IMR-90 (cell line): Measurements from ENCODE around the gene ZFTA.

ENCODE experiments used
- CEBPB ChIP-seq: IDR thresholded peaks from 2 replicates; pipeline ENCODE4 v1.6.1; 2012; ENCODE audit warnings: low read depth, low read length, improper control_type of control experiment
- NFE2L2 ChIP-seq: fragments of 150-350 bp; IDR thresholded peaks from 2 replicates; pipeline ENCODE4 v1.6.1; 2016; ENCODE audit warnings: low read depth, mild to moderate bottlenecking, low read length
- POLR2A ChIP-seq: IDR thresholded peaks from 2 replicates; pipeline ENCODE4 v1.6.1; 2012; ENCODE audit warnings: mild to moderate bottlenecking, low read depth, low read length
- RAD21 ChIP-seq: IDR thresholded peaks from 2 replicates; pipeline ENCODE4 v1.6.1; 2012; ENCODE audit warnings: low read length, improper control_type of control experiment
- TF ChIP-seq, protein P1 (sequence below): conservative IDR thresholded peaks from 2 replicates; pipeline ENCODE4 v1.5.1; 2012; ENCODE audit warnings: mild to moderate bottlenecking, low read depth, low read length, improper control_type of control experiment

DNA sequence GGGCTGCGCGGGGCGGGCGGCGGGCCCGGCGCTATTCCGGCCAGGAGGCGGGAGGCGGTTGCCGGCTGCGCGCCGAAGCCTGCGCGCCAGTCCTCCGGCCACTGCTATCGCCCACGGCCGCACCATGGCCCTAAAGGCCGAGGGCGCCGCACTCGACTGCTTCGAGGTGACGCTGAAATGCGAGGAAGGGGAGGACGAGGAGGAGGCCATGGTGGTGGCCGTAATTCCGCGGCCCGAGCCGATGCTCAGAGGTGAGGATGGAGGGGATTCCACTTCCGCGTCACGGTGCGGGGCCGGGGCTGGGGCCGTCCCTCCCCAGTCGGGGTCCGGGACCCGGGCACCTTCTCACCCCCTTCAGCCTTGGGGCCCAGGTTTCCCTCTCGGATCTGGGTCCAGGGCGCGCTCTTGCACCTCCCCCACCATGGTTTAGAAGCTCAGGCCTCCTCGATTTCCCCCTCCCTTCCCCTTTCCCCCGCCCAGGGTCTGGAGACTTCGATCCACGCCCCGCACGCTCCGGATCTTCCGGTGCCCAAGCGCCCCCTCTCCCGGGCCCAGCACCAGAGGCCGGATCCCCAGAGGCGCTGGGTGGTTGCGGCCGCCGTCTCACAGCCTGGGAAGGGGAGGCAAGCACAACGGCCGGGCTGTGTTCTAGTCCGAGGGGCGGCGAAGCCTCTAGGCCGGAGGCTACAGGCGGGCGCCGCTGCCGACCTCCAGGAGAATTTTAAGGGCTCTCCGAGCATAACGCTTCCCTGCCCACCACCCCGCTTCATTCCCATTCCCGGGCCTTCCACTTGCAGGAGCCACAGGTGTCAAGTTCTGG is 45.2 kb upstream of the ZFTA start:
- TF ChIP-seq RAD21: 0 out of 2 replicates have a peak, but pooled peaks have one; percentile 1
- TF ChIP-seq, protein P1, sequence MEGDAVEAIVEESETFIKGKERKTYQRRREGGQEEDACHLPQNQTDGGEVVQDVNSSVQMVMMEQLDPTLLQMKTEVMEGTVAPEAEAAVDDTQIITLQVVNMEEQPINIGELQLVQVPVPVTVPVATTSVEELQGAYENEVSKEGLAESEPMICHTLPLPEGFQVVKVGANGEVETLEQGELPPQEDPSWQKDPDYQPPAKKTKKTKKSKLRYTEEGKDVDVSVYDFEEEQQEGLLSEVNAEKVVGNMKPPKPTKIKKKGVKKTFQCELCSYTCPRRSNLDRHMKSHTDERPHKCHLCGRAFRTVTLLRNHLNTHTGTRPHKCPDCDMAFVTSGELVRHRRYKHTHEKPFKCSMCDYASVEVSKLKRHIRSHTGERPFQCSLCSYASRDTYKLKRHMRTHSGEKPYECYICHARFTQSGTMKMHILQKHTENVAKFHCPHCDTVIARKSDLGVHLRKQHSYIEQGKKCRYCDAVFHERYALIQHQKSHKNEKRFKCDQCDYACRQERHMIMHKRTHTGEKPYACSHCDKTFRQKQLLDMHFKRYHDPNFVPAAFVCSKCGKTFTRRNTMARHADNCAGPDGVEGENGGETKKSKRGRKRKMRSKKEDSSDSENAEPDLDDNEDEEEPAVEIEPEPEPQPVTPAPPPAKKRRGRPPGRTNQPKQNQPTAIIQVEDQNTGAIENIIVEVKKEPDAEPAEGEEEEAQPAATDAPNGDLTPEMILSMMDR: no peak
- TF ChIP-seq NFE2L2: no peak
- no peak for TF ChIP-seq CEBPB
- TF ChIP-seq POLR2A: 0 out of 2 replicates have a peak, but pooled peaks have one; percentile 8
